Neural cell (in vitro differentiated cells): ENCODE measurements around the gene PTMS. TPM values are rescaled to one million over a fixed set of nuclear protein-coding genes. Genes with fewer than 3 reads are reported as not detected.

Experiments
- H2AFZ ChIP-seq: fragments of 200-600, 300-800 bp; sonication (generic), shearing (Covaris generic); 2 replicates; pipeline ENCODE4 v1.6.0; 2014; ENCODE audit warnings: low read depth, mild to moderate bottlenecking, antibody characterized with exemption, low read length, moderate library complexity
- H3F3A ChIP-seq: fragments of 200-600 bp; shearing (Covaris generic); 2 replicates; pipeline ENCODE4 v1.6.1; 2016; ENCODE audit warnings: mild to moderate bottlenecking, moderate library complexity, mixed read lengths, antibody characterized with exemption, low read length; ENCODE audit not compliant: insufficient read depth, poor library complexity, severe bottlenecking
- H3K27ac ChIP-seq: fragments of 200-600, 300-800 bp; sonication (generic), shearing (Covaris generic); 2 replicates; pipeline ENCODE4 v1.5.1; 2014; ENCODE audit warnings: mild to moderate bottlenecking, low read length, moderate library complexity
- H3K27me3 ChIP-seq: fragments of 300-800, 200-600 bp; sonication (generic), shearing (Covaris generic); 2 replicates; pipeline ENCODE4 v1.6.0; 2014; ENCODE audit warnings: mild to moderate bottlenecking, low read depth, low read length, moderate library complexity; ENCODE audit not compliant: insufficient read depth
- H3K36me3 ChIP-seq: fragments of 300-800, 200-600 bp; sonication (generic), shearing (Covaris generic); 2 replicates; pipeline ENCODE4 v1.5.1; 2014; ENCODE audit warnings: mild to moderate bottlenecking, antibody characterized with exemption, low read length, moderate library complexity; ENCODE audit not compliant: insufficient read depth
- H3K4me2 ChIP-seq: fragments of 300-800, 200-600 bp; sonication (generic), shearing (Covaris generic); 2 replicates; pipeline ENCODE4 v1.6.0; 2014; ENCODE audit warnings: mild to moderate bottlenecking, low read length
- H3K4me3 ChIP-seq: fragments of 300-800, 200-600 bp; sonication (generic), shearing (Covaris generic); 2 replicates; pipeline ENCODE4 v1.5.1; 2014; ENCODE audit warnings: mild to moderate bottlenecking, low read length, moderate library complexity
- H3K79me2 ChIP-seq: fragments of 200-600 bp; shearing (Covaris generic); replicated peaks from 2 replicates; pipeline ENCODE4 v1.6.0; 2014; ENCODE audit warnings: mild to moderate bottlenecking, low read length, moderate library complexity; ENCODE audit not compliant: insufficient read depth
- H3K9ac ChIP-seq: fragments of 300-800, 200-600 bp; sonication (generic), shearing (Covaris generic); 2 replicates; pipeline ENCODE4 v1.6.1; 2016; ENCODE audit warnings: mild to moderate bottlenecking, low read length, mixed read lengths
- H3K9me2 ChIP-seq: fragments of 200-600 bp; shearing (Covaris generic); 2 replicates; pipeline ENCODE4 v1.6.1; 2016; ENCODE audit warnings: mild to moderate bottlenecking, low read length, mixed read lengths; ENCODE audit not compliant: insufficient read depth
- H3K9me3 ChIP-seq: fragments of 200-600, 300-800 bp; sonication (generic), shearing (Covaris generic); 2 replicates; pipeline ENCODE4 v1.6.1; 2016; ENCODE audit warnings: mild to moderate bottlenecking, mixed run types, low read length, moderate library complexity, mixed read lengths
- H4K20me1 ChIP-seq: fragments of 200-600 bp; shearing (Covaris generic); 2 replicates; pipeline ENCODE4 v1.6.1; 2016; ENCODE audit warnings: mild to moderate bottlenecking, mixed run types; ENCODE audit not compliant: insufficient read depth
- EZH2 ChIP-seq: fragments of 200-600, 300-800 bp; shearing (Covaris generic), sonication (generic); IDR thresholded peaks from 2 replicates; pipeline ENCODE4 v1.6.1; 2014; ENCODE audit warnings: antibody characterized with exemption, low read length, borderline replicate concordance, mild to moderate bottlenecking; ENCODE audit not compliant: insufficient read depth, poor library complexity, severe bottlenecking
- MXI1 ChIP-seq: fragments of 450-650 bp; conservative IDR thresholded peaks from 2 replicates; pipeline ENCODE4 v1.6.1; 2014; ENCODE audit warnings: antibody characterized with exemption, mild to moderate bottlenecking; ENCODE audit not compliant: poor library complexity, severe bottlenecking
- POLR2AphosphoS5 ChIP-seq: IDR thresholded peaks from 2 replicates; pipeline ENCODE4 v1.6.1; 2012
- RAD21 ChIP-seq: fragments of 450-650 bp; conservative IDR thresholded peaks from 2 replicates; pipeline ENCODE4 v1.6.1; 2014; ENCODE audit warnings: antibody characterized with exemption, mild to moderate bottlenecking, moderate library complexity
- SMC3 ChIP-seq: fragments of 450-650 bp; conservative IDR thresholded peaks from 2 replicates; pipeline ENCODE4 v1.6.1; 2014; ENCODE audit warnings: antibody characterized with exemption, mild to moderate bottlenecking, moderate library complexity; ENCODE audit not compliant: poor library complexity
- TAF1 ChIP-seq: IDR thresholded peaks from 2 replicates; pipeline ENCODE4 v1.6.1; 2012; ENCODE audit warnings: low read depth
- polyA plus RNA-seq: library from polyadenylated mRNA; depleted of rRNA; stranded (reverse); fragments of >200 nt; gene quantifications from 2 replicates; pipeline ENCODE4 v1.2.3, GENCODE V29; 2014
- TF ChIP-seq, protein P1 (sequence below): fragments of 450-650 bp; IDR thresholded peaks from 2 replicates; pipeline ENCODE4 v1.5.1; 2014; ENCODE audit warnings: antibody characterized with exemption, mild to moderate bottlenecking, moderate library complexity; ENCODE audit not compliant: poor library complexity, severe bottlenecking
- TF ChIP-seq, protein P2 (sequence below): IDR thresholded peaks from 2 replicates; pipeline ENCODE4 v1.6.1; 2012; ENCODE audit warnings: borderline replicate concordance

Gene PTMS
- polyA plus RNA-seq, 1 donor from 2014 or later: 557 TPM

DNA sequence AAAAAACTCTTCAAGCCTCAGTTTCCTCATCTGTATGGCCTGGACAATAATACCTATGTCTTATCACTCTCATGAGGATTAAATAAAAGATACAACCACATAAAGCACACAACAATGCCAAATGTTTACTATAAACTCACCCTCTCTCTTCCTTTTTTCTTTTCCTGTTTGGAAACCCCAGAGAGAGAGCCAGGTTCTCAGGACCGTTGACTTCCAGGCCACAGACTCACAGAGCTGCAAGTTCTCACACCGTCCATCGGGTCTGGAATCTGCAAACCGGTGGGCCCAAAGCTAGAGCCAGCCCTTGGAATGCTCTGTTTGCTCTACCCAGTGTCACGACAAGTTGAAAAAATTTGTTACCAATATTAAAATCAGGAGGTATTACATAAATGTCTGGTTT, 18.6 kb downstream of the PTMS start:
- Histone ChIP-seq H3K9me2 (no peaks in the 10 kb centered on the region), H3K27me3 (no peaks in the 10 kb centered on the region), H3K9ac (no peak overlapping the region), H4K20me1 (no peaks in the 10 kb centered on the region), H3K36me3 (no peaks in the 10 kb centered on the region), H3K4me2 (no peak overlapping the region), H3K4me3 (no peak overlapping the region), H3K79me2 (no peaks in the 10 kb centered on the region), H3K27ac (no peak overlapping the region), H3K9me3 (no peaks in the 10 kb centered on the region), H2AFZ (no peak overlapping the region), H3F3A (no peaks in the 10 kb centered on the region)
- TF ChIP-seq, protein P1, sequence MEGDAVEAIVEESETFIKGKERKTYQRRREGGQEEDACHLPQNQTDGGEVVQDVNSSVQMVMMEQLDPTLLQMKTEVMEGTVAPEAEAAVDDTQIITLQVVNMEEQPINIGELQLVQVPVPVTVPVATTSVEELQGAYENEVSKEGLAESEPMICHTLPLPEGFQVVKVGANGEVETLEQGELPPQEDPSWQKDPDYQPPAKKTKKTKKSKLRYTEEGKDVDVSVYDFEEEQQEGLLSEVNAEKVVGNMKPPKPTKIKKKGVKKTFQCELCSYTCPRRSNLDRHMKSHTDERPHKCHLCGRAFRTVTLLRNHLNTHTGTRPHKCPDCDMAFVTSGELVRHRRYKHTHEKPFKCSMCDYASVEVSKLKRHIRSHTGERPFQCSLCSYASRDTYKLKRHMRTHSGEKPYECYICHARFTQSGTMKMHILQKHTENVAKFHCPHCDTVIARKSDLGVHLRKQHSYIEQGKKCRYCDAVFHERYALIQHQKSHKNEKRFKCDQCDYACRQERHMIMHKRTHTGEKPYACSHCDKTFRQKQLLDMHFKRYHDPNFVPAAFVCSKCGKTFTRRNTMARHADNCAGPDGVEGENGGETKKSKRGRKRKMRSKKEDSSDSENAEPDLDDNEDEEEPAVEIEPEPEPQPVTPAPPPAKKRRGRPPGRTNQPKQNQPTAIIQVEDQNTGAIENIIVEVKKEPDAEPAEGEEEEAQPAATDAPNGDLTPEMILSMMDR: no peak
- no peak for TF ChIP-seq RAD21
- no peak for TF ChIP-seq TAF1
- TF ChIP-seq, protein P2, sequence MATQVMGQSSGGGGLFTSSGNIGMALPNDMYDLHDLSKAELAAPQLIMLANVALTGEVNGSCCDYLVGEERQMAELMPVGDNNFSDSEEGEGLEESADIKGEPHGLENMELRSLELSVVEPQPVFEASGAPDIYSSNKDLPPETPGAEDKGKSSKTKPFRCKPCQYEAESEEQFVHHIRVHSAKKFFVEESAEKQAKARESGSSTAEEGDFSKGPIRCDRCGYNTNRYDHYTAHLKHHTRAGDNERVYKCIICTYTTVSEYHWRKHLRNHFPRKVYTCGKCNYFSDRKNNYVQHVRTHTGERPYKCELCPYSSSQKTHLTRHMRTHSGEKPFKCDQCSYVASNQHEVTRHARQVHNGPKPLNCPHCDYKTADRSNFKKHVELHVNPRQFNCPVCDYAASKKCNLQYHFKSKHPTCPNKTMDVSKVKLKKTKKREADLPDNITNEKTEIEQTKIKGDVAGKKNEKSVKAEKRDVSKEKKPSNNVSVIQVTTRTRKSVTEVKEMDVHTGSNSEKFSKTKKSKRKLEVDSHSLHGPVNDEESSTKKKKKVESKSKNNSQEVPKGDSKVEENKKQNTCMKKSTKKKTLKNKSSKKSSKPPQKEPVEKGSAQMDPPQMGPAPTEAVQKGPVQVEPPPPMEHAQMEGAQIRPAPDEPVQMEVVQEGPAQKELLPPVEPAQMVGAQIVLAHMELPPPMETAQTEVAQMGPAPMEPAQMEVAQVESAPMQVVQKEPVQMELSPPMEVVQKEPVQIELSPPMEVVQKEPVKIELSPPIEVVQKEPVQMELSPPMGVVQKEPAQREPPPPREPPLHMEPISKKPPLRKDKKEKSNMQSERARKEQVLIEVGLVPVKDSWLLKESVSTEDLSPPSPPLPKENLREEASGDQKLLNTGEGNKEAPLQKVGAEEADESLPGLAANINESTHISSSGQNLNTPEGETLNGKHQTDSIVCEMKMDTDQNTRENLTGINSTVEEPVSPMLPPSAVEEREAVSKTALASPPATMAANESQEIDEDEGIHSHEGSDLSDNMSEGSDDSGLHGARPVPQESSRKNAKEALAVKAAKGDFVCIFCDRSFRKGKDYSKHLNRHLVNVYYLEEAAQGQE: no peak
- TF ChIP-seq POLR2AphosphoS5: no peak
- TF ChIP-seq SMC3: no peak
- no peak for TF ChIP-seq MXI1

DNA sequence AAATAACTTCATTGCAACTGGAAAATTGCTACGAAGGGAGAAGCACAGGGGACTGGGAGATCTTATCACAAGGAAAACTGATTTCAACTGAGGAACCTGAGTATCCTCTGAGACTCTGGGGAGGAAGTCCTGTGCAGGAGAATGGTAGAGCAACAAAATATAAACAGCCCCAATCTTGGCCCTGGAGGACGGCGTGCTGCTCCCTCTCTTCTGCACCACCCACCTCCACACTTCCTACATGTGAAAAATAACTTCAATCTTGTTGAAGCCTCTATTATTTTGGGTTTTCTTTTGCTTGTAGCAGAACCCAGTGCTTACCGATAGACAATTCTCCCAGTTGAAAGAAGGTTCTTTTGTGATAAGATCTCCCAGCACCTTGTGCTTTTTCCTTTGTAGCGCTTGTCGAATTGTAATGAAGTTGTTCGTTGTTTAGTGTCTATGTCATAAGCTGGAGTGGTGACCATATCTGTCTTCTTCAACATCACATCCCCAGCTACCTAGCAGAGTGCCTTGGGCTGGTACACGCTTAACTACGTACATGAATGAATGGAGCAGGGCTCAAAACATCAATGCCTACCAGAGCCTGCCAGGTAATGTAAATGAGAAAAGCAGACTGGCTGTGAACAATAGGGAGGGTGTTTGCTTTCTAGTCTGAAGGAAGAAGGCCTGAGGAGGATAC, 20.4 kb downstream of the PTMS start:
- Histone ChIP-seq H3K4me3 (no peak overlapping the region), H2AFZ (peak overlapping the region; percentile 34), H3K36me3 (no peaks in the 10 kb centered on the region), H3K9me2 (no peaks in the 10 kb centered on the region), H3F3A (no peaks in the 10 kb centered on the region), H3K27me3 (no peaks in the 10 kb centered on the region), H3K4me2 (no peak overlapping the region), H3K79me2 (no peaks in the 10 kb centered on the region), H3K27ac (peak overlapping the region; percentile 30), H3K9ac (no peak overlapping the region), H4K20me1 (no peaks in the 10 kb centered on the region), H3K9me3 (no peaks in the 10 kb centered on the region)
- TF ChIP-seq EZH2: no peak
- TF ChIP-seq, protein P2: peak; percentile 40
- TF ChIP-seq POLR2AphosphoS5: peak; percentile 6
